ENCODE results near the gene BTBD17.

DNA sequence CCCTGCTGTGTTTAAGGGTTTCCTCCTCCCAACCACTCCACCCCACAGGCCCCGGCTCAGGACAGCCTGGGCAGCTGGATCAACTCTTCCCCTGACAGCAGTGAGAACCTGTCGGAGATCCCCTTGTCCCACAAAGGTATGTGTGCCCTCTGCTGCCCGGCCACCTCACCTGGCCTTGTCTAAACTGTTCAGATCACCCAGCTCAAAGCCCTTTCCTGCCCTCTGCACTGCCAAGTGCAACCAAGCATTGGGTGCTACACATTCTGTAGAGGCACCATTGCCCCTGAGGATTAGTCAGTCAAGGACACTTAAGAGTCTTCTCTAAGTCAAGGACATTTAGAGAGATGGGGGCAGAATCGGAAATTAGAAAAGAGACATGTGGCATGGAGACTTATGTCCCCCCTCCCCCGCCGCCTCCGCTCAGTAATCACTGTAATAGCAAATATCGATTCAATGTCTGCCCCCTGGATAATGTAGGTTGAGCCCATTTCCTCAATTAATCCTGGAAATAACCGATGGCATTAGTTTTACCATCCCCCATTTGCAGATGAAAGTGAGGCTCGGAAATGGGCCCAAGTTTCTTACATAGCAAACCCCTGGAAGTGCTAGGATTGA is 8.1 kb downstream of the BTBD17 start:
- TF ChIP-seq, protein P1, sequence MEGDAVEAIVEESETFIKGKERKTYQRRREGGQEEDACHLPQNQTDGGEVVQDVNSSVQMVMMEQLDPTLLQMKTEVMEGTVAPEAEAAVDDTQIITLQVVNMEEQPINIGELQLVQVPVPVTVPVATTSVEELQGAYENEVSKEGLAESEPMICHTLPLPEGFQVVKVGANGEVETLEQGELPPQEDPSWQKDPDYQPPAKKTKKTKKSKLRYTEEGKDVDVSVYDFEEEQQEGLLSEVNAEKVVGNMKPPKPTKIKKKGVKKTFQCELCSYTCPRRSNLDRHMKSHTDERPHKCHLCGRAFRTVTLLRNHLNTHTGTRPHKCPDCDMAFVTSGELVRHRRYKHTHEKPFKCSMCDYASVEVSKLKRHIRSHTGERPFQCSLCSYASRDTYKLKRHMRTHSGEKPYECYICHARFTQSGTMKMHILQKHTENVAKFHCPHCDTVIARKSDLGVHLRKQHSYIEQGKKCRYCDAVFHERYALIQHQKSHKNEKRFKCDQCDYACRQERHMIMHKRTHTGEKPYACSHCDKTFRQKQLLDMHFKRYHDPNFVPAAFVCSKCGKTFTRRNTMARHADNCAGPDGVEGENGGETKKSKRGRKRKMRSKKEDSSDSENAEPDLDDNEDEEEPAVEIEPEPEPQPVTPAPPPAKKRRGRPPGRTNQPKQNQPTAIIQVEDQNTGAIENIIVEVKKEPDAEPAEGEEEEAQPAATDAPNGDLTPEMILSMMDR (IDR thresholded peaks at IDR 0.05; ENCODE audit: poor library complexity), result no peak
- TF ChIP-seq EZH2 (IDR thresholded peaks at IDR 0.05; ENCODE audit: borderline replicate concordance) (no peak), EZH2phosphoT487 (IDR thresholded peaks at IDR 0.05; ENCODE audit: low read depth, severe bottlenecking, unreplicated experiment) (no peak)
